Measurements from ENCODE around the gene DUSP9. TPM values are rescaled to one million over a fixed set of nuclear protein-coding genes. Genes with fewer than 3 reads are reported as not detected.

DUSP9 gene
- total RNA-seq, 1 donor from 2014 or later = 3.1 TPM

DNA sequence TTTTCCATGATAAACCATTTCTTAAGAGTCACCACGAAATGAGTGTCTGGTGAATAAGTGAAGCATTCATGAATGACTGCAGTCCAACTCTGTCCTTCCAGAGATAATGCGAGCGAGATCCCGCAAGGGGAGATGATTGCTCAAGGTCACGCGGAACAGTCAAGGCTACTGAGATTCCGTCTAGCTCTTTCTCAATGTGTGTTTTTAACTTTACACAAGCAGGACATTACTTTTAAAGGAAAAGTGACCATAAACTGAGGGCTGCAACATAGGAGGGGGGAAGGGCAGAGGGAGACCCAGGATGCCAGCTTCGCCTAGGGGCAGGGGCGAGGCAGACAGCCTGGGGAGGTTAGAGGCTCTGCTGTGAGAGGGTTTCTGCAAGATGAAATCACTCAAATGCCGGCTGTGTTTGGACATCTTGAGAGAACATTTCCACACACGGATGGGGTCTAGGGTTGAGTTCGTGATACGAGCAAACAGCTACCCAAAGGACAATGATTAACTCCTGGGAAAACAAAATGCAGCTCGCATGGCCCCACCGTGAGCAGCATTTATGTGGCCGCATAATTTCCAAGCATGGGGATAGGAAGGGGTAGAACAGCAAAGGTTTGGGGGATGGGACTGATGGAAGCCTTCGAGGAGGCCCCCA, 24.2 kb upstream of the DUSP9 start:
- DNase-seq (ENCODE audit: low read depth) = no peak
- H3K4me3 ChIP-seq (ENCODE audit: low read depth, low read length) = no peak overlapping the region
- TF ChIP-seq, protein P1, sequence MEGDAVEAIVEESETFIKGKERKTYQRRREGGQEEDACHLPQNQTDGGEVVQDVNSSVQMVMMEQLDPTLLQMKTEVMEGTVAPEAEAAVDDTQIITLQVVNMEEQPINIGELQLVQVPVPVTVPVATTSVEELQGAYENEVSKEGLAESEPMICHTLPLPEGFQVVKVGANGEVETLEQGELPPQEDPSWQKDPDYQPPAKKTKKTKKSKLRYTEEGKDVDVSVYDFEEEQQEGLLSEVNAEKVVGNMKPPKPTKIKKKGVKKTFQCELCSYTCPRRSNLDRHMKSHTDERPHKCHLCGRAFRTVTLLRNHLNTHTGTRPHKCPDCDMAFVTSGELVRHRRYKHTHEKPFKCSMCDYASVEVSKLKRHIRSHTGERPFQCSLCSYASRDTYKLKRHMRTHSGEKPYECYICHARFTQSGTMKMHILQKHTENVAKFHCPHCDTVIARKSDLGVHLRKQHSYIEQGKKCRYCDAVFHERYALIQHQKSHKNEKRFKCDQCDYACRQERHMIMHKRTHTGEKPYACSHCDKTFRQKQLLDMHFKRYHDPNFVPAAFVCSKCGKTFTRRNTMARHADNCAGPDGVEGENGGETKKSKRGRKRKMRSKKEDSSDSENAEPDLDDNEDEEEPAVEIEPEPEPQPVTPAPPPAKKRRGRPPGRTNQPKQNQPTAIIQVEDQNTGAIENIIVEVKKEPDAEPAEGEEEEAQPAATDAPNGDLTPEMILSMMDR (conservative IDR thresholded peaks at IDR 0.05; ENCODE audit: low read depth, low read length) = no peak

DNA sequence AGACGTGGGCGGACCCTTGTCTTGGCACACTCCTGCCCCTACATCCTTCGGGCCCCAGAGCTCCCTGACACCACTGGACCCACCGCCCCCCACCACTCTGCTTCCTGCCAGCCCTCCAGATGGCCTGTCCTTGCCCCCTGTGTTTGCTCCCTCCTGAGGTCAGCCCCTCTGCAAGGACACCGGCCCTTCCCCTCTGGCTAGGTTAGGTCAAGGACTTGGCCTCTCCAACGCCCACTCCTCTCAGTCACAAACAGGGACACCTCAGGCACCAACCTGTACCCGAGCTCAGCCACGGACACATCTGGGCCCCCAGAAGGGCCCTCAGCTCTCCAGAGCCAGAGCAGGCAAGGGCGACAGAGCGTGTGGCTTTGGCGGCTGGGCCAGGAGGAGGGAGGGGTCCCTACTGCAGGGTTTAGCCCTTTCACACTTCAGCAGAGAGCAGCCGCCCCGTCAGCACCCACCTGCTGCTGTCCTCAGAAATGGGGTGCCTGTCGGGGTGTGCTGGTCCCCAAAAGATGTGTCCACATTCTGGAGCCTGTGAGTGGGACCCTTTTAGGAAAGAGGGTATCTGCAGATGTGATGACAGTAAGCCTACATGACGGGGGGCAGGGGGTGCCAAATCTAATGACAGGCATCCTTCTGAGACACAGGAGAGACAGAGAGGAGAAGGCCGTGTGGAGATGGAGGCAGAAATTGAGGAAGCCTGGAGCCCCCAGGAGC, 23.5 kb upstream of the DUSP9 start:
- no peak for DNase-seq (ENCODE audit: low read depth)
- no peak overlapping the region for H3K4me3 ChIP-seq (ENCODE audit: low read depth, low read length)
- TF ChIP-seq, protein P1 (conservative IDR thresholded peaks at IDR 0.05; ENCODE audit: low read depth, low read length) = no peak

DNA sequence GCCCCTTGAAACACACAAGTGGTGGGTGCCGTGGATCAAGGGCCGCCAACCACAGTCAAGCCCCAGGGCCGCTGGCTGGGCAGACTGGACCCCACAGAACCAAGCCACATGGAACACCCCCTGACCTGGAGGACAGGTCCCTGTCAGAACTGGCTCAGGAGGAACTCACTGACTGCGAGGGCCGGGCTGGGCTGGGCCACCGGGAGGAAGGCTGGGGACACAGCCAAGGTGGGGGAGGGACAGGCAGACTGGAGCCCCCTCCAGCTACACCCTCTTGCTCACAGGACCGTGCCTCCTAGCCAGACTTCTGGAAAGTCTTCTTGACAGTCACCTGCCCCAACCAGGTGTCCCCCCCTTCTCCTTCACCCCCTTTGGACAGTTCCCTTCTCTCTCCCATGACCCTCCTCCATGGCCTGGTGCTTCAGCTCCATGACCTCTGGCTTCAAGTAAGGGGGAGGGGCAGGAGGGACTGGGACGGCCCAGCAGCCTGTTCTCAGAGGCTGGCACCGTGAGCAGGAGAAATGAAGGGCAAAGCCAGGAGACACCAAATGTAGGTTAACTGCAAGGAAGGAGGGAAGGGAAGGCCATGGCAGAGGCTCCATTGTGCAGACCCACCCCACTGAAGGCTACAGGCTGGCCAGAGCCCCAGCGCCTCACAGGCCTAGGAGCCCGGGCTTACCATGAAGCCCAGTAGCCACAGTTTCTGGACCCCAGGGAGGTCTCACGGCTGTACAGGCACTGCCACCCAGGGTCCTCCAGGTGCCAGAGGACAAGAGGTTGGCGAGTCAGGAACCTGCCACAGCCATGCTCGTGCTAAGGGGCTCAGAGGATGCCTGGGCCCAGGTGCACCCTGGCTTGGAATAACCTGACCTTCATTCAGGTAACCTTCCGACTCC, 22.6 kb upstream of the DUSP9 start:
- TF ChIP-seq, protein P1 (conservative IDR thresholded peaks at IDR 0.05; ENCODE audit: low read depth, low read length) = no peak
- no peak for DNase-seq (ENCODE audit: low read depth)

DNA sequence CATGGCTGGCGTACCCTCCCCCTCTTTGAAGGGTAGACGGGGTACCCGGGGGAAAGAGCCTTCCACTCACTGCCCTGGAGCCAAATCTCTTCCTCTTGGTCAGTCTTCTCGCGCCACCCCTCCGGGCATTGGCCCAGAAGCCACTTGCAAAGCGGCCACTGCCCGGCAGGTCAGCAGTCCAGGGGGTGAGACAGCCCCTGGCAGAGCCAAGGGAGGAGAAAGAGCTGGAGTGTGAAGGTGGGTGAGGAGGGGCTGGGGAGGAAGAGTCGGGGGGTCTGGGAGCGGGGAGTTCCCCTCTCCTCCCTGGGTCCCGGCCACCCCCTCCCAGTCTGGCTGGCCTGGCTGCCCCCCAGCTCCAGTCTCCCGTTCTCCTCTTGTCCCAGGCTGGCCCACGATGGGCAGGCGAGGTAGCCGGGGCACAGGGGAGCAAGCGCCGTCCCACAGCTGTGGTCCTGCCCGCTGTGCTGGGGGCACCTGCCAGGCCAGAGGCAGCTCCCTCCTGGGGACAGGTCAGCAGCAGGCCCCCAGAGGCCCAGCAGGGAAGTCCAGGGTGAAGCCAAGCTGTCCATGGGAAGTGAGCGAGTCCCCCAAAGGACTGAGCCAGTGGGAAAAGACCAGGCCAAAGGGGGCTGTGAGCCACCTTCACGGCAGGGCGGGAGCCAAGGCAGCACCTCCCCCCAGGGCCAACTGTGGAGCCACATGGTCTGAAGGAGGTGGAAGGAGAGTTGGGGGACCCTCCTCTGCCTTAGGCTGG, 21.6 kb upstream of the DUSP9 start:
- no peak overlapping the region for H3K4me3 ChIP-seq (ENCODE audit: low read depth, low read length)
- TF ChIP-seq, protein P1 (conservative IDR thresholded peaks at IDR 0.05; ENCODE audit: low read depth, low read length) = no peak
- DNase-seq (ENCODE audit: low read depth) = no peak

More for the DNA sequence above, 22.6 kb upstream of the DUSP9 start:
- no peak overlapping the region for H3K4me3 ChIP-seq (ENCODE audit: low read depth, low read length)

DNA sequence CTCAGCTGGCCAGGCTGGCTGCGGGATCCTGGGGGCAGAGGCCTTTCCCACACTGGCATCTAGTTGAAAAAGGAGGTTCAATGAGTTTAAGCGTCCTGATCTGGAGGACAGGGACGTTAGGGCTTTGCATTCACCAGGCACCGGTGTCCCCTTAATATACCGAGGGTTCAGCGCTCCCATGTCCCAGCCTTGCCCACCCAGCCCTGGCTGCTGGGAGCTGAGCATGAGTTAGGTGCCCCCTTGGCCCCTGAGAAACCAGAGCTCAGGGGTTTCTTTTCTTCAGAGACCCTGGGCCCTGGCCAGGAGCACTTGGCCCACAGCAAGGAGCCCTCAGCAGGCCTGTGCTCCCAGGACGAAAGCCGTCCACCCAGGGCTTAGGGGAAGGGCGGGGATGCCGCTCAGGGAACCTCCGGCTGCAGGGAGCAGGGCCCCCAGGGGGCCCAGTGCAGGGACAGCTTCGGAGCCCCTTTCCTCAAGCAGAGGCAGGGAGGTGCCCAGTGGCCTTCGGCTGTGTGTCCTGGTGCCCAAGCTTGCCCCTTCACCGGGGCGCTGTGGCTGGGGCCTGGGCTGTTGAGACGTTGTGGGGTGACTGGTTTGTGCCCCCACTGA, 20.9 kb upstream of the DUSP9 start:
- TF ChIP-seq, protein P1 (conservative IDR thresholded peaks at IDR 0.05; ENCODE audit: low read depth, low read length) = no peak
- no peak overlapping the region for H3K4me3 ChIP-seq (ENCODE audit: low read depth, low read length)
- DNase-seq (ENCODE audit: low read depth) = no peak
